PC-3 (cell line): ENCODE results near the gene APCDD1L. TPM values are rescaled to one million over a fixed set of nuclear protein-coding genes. Genes with fewer than 3 reads are reported as not detected.

ENCODE experiments used
- ATAC-seq: fragments of 200-7000 bp; cut with Tn5 transposase; 2 replicates; pipeline ENCODE4 v1.9.1; 2020; ENCODE audit warnings: mild to moderate bottlenecking, moderate library complexity
- BruUV-seq: library from RNA; stranded (reverse); fragments of 400-500 nt; replicated peaks from 2 replicates; lab custom pipeline; 2021; lab: Mats Ljungman, UMichigan
- CTCF ChIA-PET: fragments of 300-600 bp; sonication (Branson Sonifier 250); formaldehyde crosslinking; loops from one replicate; lab custom pipeline; 2022; ENCODE audit warnings: antibody characterized with exemption; lab: Charles Lee
- POLR2A ChIA-PET: fragments of 300-600 bp; sonication (Branson Sonifier 250); formaldehyde crosslinking; loops from one replicate; lab custom pipeline; 2022; ENCODE audit warnings: antibody characterized with exemption; ENCODE audit not compliant: unreplicated experiment; lab: Charles Lee
- DNase-seq: peaks from one replicate; pipeline ENCODE4 v3.0.0-alpha.2; 2015
- H2AFZ ChIP-seq: fragments of 300-600 bp; sonication (generic); 2 replicates; pipeline ENCODE4 v1.6.0; 2016; ENCODE audit warnings: antibody characterized with exemption, low read length
- H3F3A ChIP-seq: fragments of 300-600 bp; sonication (generic); one replicate; pipeline ENCODE4 v1.6.0; 2017; ENCODE audit warnings: antibody characterized with exemption, low read length, control low read depth, mild to moderate bottlenecking; ENCODE audit not compliant: unreplicated experiment
- H3K27ac ChIP-seq: fragments of 300-600 bp; sonication (generic); 2 replicates; pipeline ENCODE4 v1.5.1; 2016; ENCODE audit warnings: mild to moderate bottlenecking, low read length
- H3K27me3 ChIP-seq: fragments of 300-600 bp; sonication (generic); 2 replicates; pipeline ENCODE4 v1.6.1; 2016; ENCODE audit warnings: low read length, mixed read lengths
- H3K36me3 ChIP-seq: fragments of 300-600 bp; sonication (generic); 2 replicates; pipeline ENCODE4 v1.6.1; 2016; ENCODE audit warnings: low read depth, mixed run types, low read length, mixed read lengths
- H3K4me1 ChIP-seq: fragments of 300-600 bp; sonication (generic); 2 replicates; pipeline ENCODE4 v1.5.1; 2016; ENCODE audit warnings: low read length; ENCODE audit not compliant: insufficient read depth
- H3K4me2 ChIP-seq: fragments of 300-600 bp; sonication (generic); 2 replicates; pipeline ENCODE4 v1.6.0; 2016; ENCODE audit warnings: low read length
- H3K4me3 ChIP-seq: fragments of 300-600 bp; sonication (generic); 2 replicates; pipeline ENCODE4 v1.5.1; 2016; ENCODE audit warnings: mild to moderate bottlenecking, low read length, mixed read lengths
- H3K79me2 ChIP-seq: fragments of 300-600 bp; sonication (generic); 2 replicates; pipeline ENCODE4 v1.6.1; 2017; ENCODE audit warnings: low read length, mixed read lengths
- H3K9ac ChIP-seq: fragments of 300-600 bp; sonication (generic); 2 replicates; pipeline ENCODE4 v1.6.0; 2016; ENCODE audit warnings: mild to moderate bottlenecking, low read length
- H3K9me2 ChIP-seq: fragments of 300-600 bp; sonication (generic); replicated peaks from 2 replicates; pipeline ENCODE4 v1.6.1; 2016; ENCODE audit warnings: mixed run types, low read length, mixed read lengths
- H3K9me3 ChIP-seq: fragments of 300-600 bp; sonication (generic); 2 replicates; pipeline ENCODE4 v1.6.1; 2016; ENCODE audit warnings: low read length, mixed read lengths
- H4K20me1 ChIP-seq: fragments of 300-600 bp; sonication (generic); 2 replicates; pipeline ENCODE4 v1.6.1; 2016; ENCODE audit warnings: low read length, mixed read lengths
- EZH2 ChIP-seq: fragments of 300-600 bp; sonication (generic); IDR thresholded peaks from one replicate; pipeline ENCODE4 v1.6.1; 2017; ENCODE audit warnings: antibody characterized with exemption, mild to moderate bottlenecking, low read length; ENCODE audit not compliant: unreplicated experiment
- EZH2phosphoT487 ChIP-seq: fragments of 300-600 bp; sonication (generic); IDR thresholded peaks from 2 replicates; pipeline ENCODE4 v1.6.1; 2018; ENCODE audit warnings: mild to moderate bottlenecking, antibody characterized with exemption, low read length, borderline replicate concordance
- intact Hi-C: fragments of 100-400 bp; cut with micrococcal nuclease; formaldehyde crosslinking; loops from 2 replicates; pipeline ENCODE4 v1.9.0; 2023
- total RNA-seq: library from RNA; depleted of rRNA; stranded (reverse); fragments of >200 nt; gene quantifications from 2 replicates; pipeline ENCODE4 v1.2.3, GENCODE V29; 2014
- TF ChIP-seq, protein P1 (sequence below): fragments of 300-600 bp; sonication (generic); conservative IDR thresholded peaks from 2 replicates; pipeline ENCODE4 v1.5.1; 2017; ENCODE audit warnings: antibody characterized with exemption, low read depth, mild to moderate bottlenecking, low read length

The APCDD1L gene
- total RNA-seq, 1 experiment from 2014 or later = 2.0 TPM

DNA sequence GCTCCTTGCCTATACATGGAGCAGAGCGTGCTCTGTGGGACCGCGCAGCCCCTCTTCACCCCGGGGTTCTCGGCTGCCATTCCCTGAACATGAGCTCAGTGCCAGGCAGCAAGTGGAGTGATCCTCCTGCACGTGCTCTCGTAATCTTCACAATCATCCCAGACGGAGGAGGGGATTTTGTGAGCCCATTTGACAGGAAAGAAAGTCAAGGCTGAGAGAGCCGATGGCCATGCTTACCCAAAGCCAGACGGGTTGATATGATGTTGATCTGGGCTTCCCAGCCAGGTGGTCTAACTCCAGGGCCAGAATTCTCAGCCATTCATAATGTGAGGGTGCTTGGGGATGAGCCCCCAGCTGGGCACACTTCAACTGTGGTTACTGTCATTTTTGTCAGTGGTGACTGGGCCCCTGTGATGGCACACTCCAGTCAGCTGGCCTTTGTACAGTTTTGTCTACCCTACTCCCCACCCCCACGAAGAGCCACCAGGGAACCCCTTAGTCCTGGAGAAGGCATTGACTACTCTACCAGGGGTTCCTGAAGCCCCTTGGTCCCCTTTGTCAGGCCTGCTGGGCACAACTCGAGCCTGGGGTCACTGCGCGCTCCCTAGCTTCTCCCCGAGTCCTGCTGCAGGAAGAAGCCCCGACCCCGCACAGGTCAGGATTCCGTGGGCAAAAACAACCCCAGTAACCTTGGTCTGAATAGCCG lies 1.5 kb downstream of the APCDD1L start:
- no peaks in the 10 kb centered on the region for H3K36me3 ChIP-seq
- H3K4me3 ChIP-seq = peak overlapping the region; percentile 67; the same call in 1 of the 2 replicates
- intact Hi-C loops = loop anchor here (10.0 kb wide), 1 partner anchor 131 kb away; no protein-coding TSS in a partner anchor
- H4K20me1 ChIP-seq = no peaks in the 10 kb centered on the region
- peaks cover 22% of the 10 kb centered on the region for H3K4me1 ChIP-seq
- H3F3A ChIP-seq = no peaks in the 10 kb centered on the region
- H3K9ac ChIP-seq = no peak overlapping the region
- H3K27me3 ChIP-seq = no peaks in the 10 kb centered on the region
- H2AFZ ChIP-seq = no peak overlapping the region
- H3K27ac ChIP-seq = no peak overlapping the region
- peak overlapping the region; percentile 82 for H3K4me2 ChIP-seq
- H3K79me2 ChIP-seq = peaks cover 37% of the 10 kb centered on the region
- no peak for ATAC-seq
- CTCF ChIA-PET = no interaction called here
- POLR2A ChIA-PET = no interaction called here
- H3K9me3 ChIP-seq = no peaks in the 10 kb centered on the region
- TF ChIP-seq, protein P1, sequence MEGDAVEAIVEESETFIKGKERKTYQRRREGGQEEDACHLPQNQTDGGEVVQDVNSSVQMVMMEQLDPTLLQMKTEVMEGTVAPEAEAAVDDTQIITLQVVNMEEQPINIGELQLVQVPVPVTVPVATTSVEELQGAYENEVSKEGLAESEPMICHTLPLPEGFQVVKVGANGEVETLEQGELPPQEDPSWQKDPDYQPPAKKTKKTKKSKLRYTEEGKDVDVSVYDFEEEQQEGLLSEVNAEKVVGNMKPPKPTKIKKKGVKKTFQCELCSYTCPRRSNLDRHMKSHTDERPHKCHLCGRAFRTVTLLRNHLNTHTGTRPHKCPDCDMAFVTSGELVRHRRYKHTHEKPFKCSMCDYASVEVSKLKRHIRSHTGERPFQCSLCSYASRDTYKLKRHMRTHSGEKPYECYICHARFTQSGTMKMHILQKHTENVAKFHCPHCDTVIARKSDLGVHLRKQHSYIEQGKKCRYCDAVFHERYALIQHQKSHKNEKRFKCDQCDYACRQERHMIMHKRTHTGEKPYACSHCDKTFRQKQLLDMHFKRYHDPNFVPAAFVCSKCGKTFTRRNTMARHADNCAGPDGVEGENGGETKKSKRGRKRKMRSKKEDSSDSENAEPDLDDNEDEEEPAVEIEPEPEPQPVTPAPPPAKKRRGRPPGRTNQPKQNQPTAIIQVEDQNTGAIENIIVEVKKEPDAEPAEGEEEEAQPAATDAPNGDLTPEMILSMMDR = no peak
- no peak for TF ChIP-seq EZH2phosphoT487
- TF ChIP-seq EZH2 = no peak
- DNase-seq = no peak
- H3K9me2 ChIP-seq = no peaks in the 10 kb centered on the region
- TSS peak; percentile 6 for BruUV-seq

DNA sequence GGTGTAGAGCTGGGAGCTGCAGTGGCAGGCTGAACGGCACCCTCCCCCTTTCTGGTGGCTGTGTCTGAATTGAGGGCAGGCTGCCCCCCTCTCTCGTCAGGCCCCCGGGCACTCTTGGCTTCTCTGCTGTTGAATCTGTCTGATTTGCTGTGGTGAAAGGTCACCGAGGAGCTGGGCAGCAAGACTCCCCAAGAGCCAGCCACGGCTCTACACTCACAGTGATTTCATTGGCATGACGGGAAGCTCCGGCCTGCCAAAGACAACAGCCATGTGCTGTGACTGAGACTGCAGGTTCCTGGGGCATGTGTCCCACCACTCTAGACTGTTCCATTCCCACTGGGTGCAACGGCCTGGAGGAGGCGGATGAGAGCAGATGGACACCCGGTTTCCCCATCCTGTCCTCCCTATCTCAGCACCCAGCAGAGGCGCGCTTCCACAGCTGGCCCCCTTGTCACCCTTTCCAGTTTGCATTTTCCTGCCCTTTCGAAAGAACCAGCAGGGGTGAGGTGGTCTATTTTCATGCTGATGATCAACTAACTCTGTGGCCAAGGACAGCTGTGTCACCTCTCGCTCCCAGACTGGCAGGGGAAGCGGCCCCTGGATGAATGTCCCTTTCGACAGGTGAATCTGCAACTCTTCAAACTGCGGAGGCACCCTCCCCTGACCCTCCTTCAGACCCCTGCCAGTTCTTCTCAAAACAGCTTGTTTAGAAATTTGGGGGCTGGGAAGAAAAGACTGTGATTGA lies 2.2 kb downstream of the APCDD1L start:
- no peak overlapping the region for H3K27ac ChIP-seq

More for the DNA sequence above, 2.2 kb downstream of the APCDD1L start:
- ChIA-PET CTCF (no interaction called here), POLR2A (no interaction called here)
- intact Hi-C loops = loop anchor here (10.0 kb wide), 1 partner anchor 132 kb away; no protein-coding TSS in a partner anchor
- ATAC-seq (no peak), DNase-seq (no peak)
- no TSS peak for BruUV-seq
- Histone ChIP-seq H3K4me3 (no peak overlapping the region), H2AFZ (no peak overlapping the region), H3K9me2 (no peaks in the 10 kb centered on the region), H3K79me2 (peaks cover 36% of the 10 kb centered on the region), H3K9me3 (no peaks in the 10 kb centered on the region), H3K4me2 (0 out of 2 replicates have a peak overlapping the region, but pooled peaks have one; percentile 82), H3F3A (no peaks in the 10 kb centered on the region), H4K20me1 (no peaks in the 10 kb centered on the region), H3K36me3 (no peaks in the 10 kb centered on the region), H3K4me1 (peaks cover 22% of the 10 kb centered on the region), H3K27me3 (no peaks in the 10 kb centered on the region), H3K9ac (no peak overlapping the region)
- TF ChIP-seq, protein P1 = no peak
- TF ChIP-seq EZH2phosphoT487 (no peak), EZH2 (no peak)
